HG03565 (cell line): Measurements from ENCODE around the gene TP73.

ENCODE experiments used
- ATAC-seq: cut with Tn5 transposase; IDR thresholded peaks from one replicate; pipeline ENCODE4 v1.9.1; 2021; ENCODE audit warnings: mild to moderate bottlenecking, moderate library complexity; ENCODE audit not compliant: unreplicated experiment

The TP73 gene

GRCh38 chr1:3683992-3684391 is 31.7 kb downstream of the TP73 start:
- no peak for ATAC-seq

GRCh38 chr1:3685222-3685621 is 32.9 kb downstream of the TP73 start:
- ATAC-seq: no peak

GRCh38 chr1:3685906-3686305 is 33.6 kb downstream of the TP73 start:
- no peak for ATAC-seq

- no peak for ATAC-seq
Observed at GRCh38 chr1:3687504-3687903, 35.2 kb downstream of the TP73 start.

- no peak for ATAC-seq
Observed at GRCh38 chr1:3688356-3689137, 36.2 kb downstream of the TP73 start.

GRCh38 chr1:3689138-3689750 is 36.9 kb downstream of the TP73 start:
- no peak for ATAC-seq

GRCh38 chr1:3690282-3691065 is 38.2 kb downstream of the TP73 start:
- no peak for ATAC-seq

GRCh38 chr1:3691421-3692204 is 39.3 kb downstream of the TP73 start:
- no peak for ATAC-seq

GRCh38 chr1:3692598-3692997 is 40.3 kb downstream of the TP73 start:
- ATAC-seq: no peak

GRCh38 chr1:3693321-3693720 is 41.0 kb downstream of the TP73 start:
- ATAC-seq: no peak

GRCh38 chr1:3695326-3696217 is 43.3 kb downstream of the TP73 start:
- ATAC-seq: no peak

GRCh38 chr1:3696689-3697088 is 44.4 kb downstream of the TP73 start:
- no peak for ATAC-seq

GRCh38 chr1:3697104-3697503 is 44.8 kb downstream of the TP73 start:
- no peak for ATAC-seq

- ATAC-seq: no peak
Observed at GRCh38 chr1:3697810-3698209, 45.5 kb downstream of the TP73 start.

- no peak for ATAC-seq
Observed at GRCh38 chr1:3698660-3699408, 46.5 kb downstream of the TP73 start.

GRCh38 chr1:3699596-3699995 is 47.3 kb downstream of the TP73 start:
- no peak for ATAC-seq

- no peak for ATAC-seq
Observed at GRCh38 chr1:3700631-3701030, 48.3 kb downstream of the TP73 start.

GRCh38 chr1:3702528-3702927 is 50.2 kb downstream of the TP73 start:
- ATAC-seq: no peak

GRCh38 chr1:3702990-3703728 is 50.8 kb downstream of the TP73 start:
- ATAC-seq: no peak
